ENCODE measurements around the gene NELL1.

NELL1 gene

GRCh38 chr11:20912065-20912821 lies 242.9 kb downstream of the NELL1 start:
- no peak for TF ChIP-seq FOXP2 (optimal IDR thresholded peaks at IDR 0.05; ENCODE audit: borderline replicate concordance, extremely low read depth, extremely low read length, insufficient read depth)
- no peak for TF ChIP-seq REST (IDR thresholded peaks at IDR 0.05; ENCODE audit: insufficient read depth in 1 of 2, low read depth in 2 of 2, low read length in 2 of 2)
- no peak for TF ChIP-seq POLR2AphosphoS5 (IDR thresholded peaks at IDR 0.05; ENCODE audit: low read depth, low read length)
- no peak for TF ChIP-seq SIN3A (IDR thresholded peaks at IDR 0.05; ENCODE audit: borderline replicate concordance, insufficient read depth, low read length)
- TF ChIP-seq TAF1 (IDR thresholded peaks at IDR 0.05; ENCODE audit: borderline replicate concordance, insufficient read depth, low read length), result no peak

- no peak for TF ChIP-seq TAF1 (IDR thresholded peaks at IDR 0.05; ENCODE audit: borderline replicate concordance, insufficient read depth, low read length)
- no peak for TF ChIP-seq POLR2AphosphoS5 (IDR thresholded peaks at IDR 0.05; ENCODE audit: low read depth, low read length)
- no peak for TF ChIP-seq FOXP2 (optimal IDR thresholded peaks at IDR 0.05; ENCODE audit: borderline replicate concordance, extremely low read depth, extremely low read length, insufficient read depth)
- TF ChIP-seq SIN3A (IDR thresholded peaks at IDR 0.05; ENCODE audit: borderline replicate concordance, insufficient read depth, low read length), result no peak
- TF ChIP-seq REST (IDR thresholded peaks at IDR 0.05; ENCODE audit: insufficient read depth in 1 of 2, low read depth in 2 of 2, low read length in 2 of 2), result no peak
Observed at GRCh38 chr11:20912922-20913512, 243.6 kb downstream of the NELL1 start.

GRCh38 chr11:20917306-20917705 lies 247.9 kb downstream of the NELL1 start:
- TF ChIP-seq POLR2AphosphoS5 (IDR thresholded peaks at IDR 0.05; ENCODE audit: low read depth, low read length) (no peak), FOXP2 (optimal IDR thresholded peaks at IDR 0.05; ENCODE audit: borderline replicate concordance, extremely low read depth, extremely low read length, insufficient read depth) (no peak)

- no peak for TF ChIP-seq TAF1 (IDR thresholded peaks at IDR 0.05; ENCODE audit: borderline replicate concordance, insufficient read depth, low read length)
- no peak for TF ChIP-seq FOXP2 (optimal IDR thresholded peaks at IDR 0.05; ENCODE audit: borderline replicate concordance, extremely low read depth, extremely low read length, insufficient read depth)
- TF ChIP-seq REST (IDR thresholded peaks at IDR 0.05; ENCODE audit: insufficient read depth in 1 of 2, low read depth in 2 of 2, low read length in 2 of 2), result no peak
- TF ChIP-seq SIN3A (IDR thresholded peaks at IDR 0.05; ENCODE audit: borderline replicate concordance, insufficient read depth, low read length), result no peak
- TF ChIP-seq POLR2AphosphoS5 (IDR thresholded peaks at IDR 0.05; ENCODE audit: low read depth, low read length), result no peak
Observed at GRCh38 chr11:20926799-20927540, 257.6 kb downstream of the NELL1 start.

GRCh38 chr11:20931029-20931428 lies 261.6 kb downstream of the NELL1 start:
- TF ChIP-seq POLR2AphosphoS5 (IDR thresholded peaks at IDR 0.05; ENCODE audit: low read depth, low read length) (no peak), TAF1 (IDR thresholded peaks at IDR 0.05; ENCODE audit: borderline replicate concordance, insufficient read depth, low read length) (no peak), REST (IDR thresholded peaks at IDR 0.05; ENCODE audit: insufficient read depth in 1 of 2, low read depth in 2 of 2, low read length in 2 of 2) (no peak), FOXP2 (optimal IDR thresholded peaks at IDR 0.05; ENCODE audit: borderline replicate concordance, extremely low read depth, extremely low read length, insufficient read depth) (no peak), SIN3A (IDR thresholded peaks at IDR 0.05; ENCODE audit: borderline replicate concordance, insufficient read depth, low read length) (no peak)
